Astrocyte of the hippocampus (primary cell): ENCODE measurements around the gene PHC1.
"Not testable (repeated sequence)": the region's sequence is repeated elsewhere in the genome, so short reads cannot be mapped to it uniquely, and the experiment has no call there.

Experiments
- DNase-seq: peaks from one replicate; pipeline ENCODE4 v3.0.0; 2011; ENCODE audit warnings: low read depth, low spot score

PHC1 gene

DNA sequence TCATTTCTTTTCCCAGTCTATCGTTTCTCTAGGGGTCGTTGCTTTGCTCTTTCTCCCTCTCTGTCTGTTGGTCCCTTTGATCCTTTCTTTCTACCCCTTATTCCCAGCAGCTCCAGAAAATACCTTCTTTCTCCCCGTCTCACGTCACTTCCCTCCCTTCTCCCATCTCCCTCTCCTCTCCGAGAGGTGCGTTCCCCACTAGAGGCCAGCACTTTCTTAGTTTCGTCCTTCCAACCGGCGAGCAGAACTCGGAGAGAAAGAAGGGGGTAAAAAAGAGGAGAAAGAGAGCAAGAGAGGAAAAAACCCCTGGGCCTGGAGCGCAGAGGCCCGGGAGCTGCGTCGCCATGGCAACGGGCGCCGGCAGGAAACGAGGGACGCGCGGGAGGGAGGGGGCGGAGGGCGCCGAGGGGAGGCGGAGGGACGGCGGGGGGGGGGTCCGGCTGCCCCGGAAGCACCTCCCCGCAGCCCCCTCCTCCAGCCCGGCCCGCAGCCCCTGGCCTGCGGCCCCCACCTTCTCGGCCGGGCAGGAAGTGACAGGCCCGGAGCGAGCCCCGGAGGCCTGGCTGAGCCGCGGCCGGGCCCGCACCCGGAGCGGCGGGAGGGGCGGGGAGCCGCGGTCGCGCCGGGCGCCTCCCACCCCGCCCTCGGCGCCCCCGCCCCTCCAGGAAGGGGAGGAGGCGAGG is at the start of gene PHC1:
Gene PHC1 (plus strand): TSS at position 477 of the 683 bp plus-strand sequence. CDS start 3,169 bp downstream, outside the sequence.
- DNase-seq = peak; percentile 92

DNA sequence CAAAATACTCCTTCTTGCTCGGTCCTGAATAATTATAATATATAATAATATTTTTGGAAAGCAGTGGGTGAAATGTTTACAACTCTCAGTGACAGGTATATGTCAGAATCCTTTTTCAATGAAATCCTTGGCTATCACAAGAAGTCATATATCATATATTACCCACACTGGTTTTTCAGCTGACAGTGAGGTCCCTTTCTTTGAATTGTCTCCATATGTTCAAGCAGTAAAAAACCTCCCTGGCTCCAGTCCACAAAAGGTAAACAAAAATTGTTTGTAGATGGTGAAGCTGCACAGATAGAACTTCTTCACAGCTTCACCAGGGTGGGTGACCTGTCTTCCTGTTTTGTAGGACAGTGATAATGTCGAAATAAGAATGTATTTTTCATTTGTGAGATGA is 47.9 kb upstream of the PHC1 start:
- no peak for DNase-seq

DNA sequence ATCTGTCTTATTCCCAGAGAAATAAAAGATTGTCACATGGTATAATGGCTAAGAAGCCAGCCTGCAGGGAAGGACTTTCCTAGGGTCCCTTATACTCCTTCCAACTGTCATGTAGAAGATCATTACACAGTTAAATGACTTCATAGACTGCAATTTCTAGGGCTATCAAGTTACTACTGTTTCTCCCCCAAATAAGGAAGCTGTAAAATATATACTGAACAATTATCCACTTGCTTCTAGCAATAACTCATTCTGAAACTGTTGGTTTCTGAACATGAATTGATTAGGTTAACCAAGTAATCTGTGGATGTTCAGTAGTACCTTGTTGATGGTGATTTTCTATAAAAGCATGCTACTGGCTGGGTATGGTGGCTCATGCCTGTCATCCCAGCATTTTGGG is 47.3 kb upstream of the PHC1 start:
- no peak for DNase-seq

DNA sequence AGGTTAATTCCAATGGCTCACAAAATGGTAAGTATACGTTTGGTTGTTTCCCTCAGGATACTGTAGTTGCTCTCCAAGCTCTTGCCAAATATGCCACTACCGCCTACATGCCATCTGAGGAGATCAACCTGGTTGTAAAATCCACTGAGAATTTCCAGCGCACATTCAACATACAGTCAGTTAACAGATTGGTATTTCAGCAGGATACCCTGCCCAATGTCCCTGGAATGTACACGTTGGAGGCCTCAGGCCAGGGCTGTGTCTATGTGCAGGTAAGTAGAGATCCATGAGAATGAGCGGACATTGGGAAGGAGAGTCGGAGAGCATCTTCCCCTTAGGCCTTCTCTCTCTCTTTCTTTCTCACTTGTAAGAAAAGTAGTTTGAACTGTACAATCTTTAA is 46.5 kb upstream of the PHC1 start:
- DNase-seq = no peak

DNA sequence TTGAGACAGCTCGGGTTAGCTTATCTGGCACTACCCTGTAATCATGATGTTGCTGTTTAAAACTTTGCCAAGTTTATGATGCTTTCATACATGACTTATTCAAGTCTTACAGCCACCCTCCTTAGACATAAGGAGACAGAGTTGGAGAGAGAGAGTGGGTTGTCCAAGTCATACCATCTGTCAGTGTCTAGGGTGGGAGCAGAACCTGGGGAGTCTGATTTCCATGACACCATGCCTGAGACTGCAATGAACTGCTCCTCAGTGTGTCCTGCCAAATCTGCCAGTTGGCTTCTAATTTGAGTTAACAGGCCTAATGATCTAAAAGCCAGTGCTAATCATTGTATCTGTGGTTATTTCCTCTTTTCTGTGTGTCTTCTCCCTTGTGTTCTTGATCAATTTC is 43.7 kb upstream of the PHC1 start:
- DNase-seq = no peak

DNA sequence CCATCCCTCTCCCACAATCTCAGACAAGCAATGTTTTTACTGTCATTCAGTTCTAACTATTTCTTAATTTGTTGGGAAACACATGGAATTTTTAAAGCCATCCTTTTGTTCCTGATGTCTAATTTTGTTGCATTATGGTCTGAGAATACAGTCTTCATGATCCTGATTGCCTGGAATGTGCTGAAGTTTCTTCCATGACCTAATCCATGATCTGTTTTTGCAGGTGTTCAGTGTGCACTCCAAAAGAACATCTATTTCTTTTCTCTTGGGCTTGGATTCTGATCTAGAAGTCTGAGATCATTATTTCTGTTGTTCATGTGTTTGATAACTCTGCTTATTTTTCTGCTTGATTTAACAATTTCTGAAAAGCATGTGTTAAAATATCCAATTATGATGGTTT is 43.2 kb upstream of the PHC1 start:
- no peak for DNase-seq

DNA sequence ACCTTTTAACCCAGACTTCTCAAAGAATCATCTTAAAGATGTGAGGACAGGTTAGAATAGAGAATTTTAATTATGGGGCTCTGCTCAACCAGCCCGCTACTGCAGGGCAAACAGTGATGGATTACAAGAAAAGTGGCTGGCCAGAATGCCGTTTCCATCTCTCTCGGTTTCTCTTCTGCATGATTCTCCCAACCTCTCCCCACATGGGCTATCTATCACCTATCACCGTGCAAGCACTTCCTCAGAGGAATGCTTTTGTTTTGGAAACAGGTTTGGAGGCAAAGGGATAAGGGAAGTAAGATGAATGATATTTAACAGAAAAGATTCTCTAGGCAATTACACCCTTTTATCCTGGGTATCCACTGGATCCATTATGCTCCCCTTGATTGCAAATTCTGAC is 37.4 kb upstream of the PHC1 start:
- DNase-seq = no peak

DNA sequence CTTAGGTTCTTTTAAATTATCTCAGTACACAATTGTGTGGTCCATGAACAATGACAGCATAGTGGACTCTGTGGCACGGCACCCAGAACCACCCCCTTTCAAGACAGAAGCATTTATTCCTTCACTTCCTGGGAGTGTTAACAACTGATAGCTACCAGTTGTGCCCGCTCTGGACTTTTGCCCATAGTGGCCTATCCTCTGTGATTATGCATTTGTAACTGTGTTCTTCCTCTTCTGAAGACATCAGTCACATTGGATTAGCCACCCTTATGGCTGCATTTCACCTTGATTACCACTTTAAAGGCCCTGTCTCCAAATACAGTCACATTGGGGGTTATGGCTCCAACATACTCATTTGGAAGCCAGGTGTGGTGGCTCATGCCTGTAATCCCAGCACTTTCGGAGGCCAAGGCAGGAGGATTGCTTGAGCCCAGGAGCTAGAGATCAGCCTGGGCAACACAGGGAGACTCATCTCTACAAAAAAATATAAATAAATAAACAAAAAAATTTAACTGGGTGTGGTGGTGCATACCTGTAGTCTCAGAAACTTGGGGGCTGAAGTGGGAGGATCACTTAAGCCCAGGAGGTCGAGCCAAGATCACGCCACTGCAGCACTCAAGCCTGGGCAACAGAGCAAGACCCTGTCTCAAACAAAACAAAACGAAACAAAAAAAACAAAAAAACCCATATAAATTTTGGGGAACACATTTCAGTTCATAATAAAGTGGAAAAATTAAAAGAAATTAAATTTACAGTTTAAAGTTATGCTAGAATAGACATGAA is 27.6 kb upstream of the PHC1 start:
- no peak for DNase-seq

DNA sequence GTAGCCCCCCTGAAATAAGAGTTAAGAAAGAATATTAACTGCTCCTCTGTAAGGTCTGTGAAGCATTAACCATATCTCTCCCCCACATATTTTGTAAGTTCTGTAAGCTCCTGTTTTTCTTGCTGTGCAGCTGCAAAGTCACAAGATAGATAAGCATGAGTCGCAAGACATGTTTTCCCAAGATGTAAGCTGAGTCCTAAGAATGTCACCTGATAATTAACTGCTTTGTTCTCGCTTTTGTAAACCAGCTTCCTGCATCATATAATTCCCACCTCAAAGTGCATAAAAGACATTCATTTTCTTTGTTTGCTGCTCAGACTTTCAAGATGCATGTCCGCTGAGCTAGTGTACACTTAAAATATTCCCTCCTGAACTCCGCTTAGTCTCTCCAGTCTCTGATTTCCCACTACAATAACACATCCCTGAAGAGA is 27.0 kb upstream of the PHC1 start:
- no peak for DNase-seq

DNA sequence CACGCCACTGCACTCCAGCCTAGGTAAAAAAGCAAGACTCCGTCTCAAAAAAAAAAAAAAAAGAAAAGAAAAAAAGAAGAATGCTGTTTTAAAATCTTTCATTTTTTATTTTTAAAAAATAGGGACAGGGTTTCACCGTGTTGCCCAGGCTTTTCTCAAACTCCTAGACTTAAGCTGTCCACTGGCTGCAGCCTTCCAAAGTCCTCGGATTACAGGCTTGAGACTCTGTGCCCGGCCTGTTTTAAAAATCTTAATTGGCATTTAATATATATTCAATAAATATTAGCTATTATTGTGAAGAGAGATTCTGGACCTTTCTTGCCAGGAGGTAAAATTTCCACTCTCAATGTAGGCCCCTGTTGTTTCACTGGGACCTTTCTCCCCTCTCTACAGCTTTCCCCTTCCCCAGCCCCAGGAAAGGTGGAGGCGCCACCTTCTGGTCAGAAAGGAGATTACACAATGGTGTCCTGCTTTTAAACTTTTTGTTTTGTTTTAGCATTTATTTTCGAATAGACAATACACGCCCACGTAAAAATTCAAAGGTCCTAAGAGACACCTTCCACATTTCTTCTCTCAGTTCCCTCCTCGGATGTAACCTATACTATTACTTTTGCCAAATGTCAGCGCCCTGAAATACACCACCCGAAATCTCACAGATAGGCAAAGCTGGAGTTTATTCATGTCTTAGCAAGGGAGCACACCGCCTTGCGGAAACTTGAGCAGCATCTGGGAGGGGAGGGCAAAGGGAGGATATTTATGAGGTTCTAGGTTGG is 23.8 kb upstream of the PHC1 start:
- DNase-seq = peak; percentile 79

DNA sequence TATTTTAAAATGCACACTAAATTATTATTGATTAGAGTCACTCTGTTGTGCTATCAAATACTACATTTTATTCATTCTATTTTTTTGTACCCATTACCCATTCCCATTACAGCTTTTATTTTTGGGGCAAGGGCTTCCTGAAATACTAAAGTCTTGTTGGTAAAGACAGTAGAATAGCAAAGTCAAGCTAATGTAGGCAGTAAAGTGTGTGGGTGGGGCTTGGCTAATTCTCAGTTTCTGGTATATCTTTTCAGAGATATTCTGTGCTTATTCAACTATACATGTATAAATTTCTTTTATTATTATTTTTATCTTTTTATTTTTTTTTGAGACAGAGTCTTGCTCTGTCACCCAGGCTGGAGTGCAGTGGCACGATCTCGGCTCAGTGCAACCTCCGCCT is 22.3 kb upstream of the PHC1 start:
- DNase-seq = no peak

DNA sequence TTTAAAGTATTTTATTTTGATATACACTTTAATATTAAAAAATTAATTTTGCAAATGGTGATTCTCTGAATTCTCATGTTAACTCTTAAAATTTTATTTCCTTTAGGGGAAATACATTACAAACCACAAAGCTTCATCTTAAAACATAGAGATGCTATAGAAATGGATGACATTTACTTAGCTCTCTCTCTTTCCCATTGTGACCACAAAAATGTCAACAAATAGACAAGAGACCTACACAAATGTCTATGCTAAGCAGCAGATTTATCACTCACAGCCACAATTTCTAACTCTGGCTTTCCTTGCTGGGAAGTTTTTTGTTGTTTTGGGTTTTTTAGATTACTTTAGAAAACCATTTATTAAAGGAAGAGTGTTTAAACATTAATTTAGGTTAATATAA is 19.9 kb upstream of the PHC1 start:
- DNase-seq = no peak

DNA sequence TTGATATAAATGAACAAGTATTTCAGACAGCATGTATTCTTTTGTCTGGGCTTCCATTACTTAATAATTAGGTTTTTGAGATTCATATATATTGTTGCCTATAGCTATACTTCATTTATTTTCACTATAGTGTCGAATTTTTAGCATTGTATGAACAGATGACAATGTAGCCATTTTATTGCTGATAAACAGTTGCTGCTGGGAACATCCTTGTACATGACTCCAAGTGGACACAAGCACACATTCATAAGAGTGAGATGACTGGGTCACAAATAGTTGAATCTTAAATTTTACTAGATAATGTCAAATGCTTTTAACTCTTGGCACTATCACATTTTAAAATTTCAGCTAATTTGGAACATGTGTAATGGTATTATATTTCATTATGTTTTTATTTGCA is 19.3 kb upstream of the PHC1 start:
- DNase-seq = no peak

DNA sequence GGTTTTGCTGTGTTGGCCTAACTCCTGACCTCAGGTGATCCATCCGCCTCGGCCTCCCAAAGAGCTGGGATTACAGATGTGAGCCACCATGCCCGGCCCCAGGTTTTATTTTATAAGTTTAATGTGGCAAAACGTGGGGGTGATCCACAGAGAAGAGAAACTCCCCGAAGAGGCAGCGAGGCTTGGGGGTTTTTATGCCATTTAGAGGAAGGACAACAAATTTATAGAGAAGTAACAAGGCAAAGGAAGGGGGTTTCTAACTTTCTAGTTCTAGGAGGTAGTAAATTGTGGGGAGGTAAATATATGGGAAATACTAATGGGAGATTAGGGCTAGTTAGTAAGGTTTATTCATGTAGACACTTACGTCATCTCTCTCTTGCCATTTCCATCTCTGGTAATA is 17.2 kb upstream of the PHC1 start:
- no peak for DNase-seq

DNA sequence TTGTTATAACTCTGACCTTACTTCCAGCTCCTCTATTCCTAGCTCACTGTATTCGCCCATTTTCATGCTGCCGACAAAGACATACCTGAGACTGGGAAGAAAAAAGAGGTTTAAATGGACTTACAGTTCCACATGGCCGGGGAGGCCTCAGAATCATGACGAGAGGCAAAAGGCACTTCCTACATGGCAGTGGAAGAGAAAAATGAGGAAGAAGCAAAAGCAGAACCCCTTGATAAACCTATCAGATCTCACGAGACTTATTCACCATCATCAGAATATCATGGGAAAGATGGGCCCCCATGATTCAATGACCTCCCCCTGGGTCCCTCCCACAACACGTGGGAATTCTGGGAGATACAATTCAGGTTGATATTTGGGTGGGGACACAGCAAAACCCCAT is 14.5 kb upstream of the PHC1 start:
- no peak for DNase-seq

DNA sequence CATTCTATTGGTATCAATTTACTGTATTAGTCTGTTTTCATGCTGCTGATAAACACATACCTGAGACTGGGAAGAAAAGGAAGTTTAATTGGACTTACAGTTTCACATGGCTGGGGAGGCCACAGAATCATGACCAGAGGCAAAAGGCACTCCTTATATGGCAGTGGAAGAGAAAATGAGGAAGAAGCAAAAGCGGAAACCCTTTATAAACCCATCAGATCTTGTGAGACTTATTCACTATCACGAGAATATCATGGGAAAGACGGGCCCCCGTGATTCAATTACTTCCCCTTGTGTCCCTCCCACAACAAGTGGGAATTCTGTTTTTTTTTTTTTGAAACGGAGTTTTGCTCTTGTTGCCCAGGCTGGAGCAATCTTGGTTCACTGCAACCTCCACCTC is 11.6 kb upstream of the PHC1 start:
- not testable (repeated sequence) for DNase-seq

DNA sequence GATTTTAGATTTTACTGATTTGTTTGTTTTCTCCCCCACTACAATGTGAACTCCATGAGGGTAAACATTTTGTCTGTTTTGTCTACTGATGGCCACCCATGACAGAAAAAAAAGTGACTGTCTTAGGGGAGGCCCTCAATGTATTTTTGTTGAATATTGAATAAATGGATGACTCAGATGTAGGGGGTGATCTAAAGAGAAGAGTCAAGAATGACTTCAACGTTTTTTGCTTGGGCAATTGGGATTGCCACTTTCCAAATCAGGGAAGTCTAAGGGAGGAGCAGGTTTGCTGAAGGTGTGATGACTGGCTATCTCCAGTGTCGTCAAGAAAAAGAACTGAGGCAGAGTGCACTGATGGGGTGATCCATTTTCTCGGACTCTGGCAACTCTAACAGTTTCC is 10.7 kb upstream of the PHC1 start:
- no peak for DNase-seq

DNA sequence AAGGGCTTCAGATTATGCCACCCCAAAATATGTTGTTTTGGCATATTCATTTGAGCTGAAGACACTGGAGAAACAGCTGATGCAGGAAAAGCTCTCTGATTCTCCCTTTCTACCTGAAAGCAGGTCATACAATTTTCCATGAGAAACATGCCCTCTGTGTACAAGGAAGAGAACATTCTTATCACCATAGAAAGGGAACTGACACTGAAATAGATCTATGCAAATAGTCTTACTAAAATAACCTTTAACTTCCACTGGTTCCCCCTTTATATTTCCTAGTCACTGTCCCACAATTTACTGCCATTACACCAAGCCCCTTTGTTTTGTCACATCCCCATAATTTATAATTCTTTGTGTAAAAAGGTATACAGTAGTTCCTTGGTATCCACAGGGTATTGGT is 9.6 kb upstream of the PHC1 start:
- no peak for DNase-seq

DNA sequence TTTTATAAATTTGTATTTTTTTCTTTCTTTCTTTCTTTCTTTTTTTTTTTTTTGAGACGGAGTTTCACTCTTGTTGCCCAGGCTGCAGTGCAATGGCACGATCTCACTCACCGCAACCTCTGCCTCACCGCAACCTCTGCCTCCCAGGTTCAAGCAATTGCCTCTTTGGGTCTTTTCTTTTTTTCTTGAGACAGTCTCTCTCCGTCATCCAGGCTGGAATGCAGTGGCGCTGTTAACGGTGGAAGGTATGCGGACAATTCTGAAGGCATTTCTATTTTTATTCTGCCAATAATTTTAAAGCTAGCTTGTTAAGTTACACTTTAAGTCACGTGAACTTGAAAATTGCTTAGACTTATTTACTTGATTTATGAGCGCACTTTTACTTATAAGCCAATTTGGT is 8.8 kb upstream of the PHC1 start:
- DNase-seq = no peak

DNA sequence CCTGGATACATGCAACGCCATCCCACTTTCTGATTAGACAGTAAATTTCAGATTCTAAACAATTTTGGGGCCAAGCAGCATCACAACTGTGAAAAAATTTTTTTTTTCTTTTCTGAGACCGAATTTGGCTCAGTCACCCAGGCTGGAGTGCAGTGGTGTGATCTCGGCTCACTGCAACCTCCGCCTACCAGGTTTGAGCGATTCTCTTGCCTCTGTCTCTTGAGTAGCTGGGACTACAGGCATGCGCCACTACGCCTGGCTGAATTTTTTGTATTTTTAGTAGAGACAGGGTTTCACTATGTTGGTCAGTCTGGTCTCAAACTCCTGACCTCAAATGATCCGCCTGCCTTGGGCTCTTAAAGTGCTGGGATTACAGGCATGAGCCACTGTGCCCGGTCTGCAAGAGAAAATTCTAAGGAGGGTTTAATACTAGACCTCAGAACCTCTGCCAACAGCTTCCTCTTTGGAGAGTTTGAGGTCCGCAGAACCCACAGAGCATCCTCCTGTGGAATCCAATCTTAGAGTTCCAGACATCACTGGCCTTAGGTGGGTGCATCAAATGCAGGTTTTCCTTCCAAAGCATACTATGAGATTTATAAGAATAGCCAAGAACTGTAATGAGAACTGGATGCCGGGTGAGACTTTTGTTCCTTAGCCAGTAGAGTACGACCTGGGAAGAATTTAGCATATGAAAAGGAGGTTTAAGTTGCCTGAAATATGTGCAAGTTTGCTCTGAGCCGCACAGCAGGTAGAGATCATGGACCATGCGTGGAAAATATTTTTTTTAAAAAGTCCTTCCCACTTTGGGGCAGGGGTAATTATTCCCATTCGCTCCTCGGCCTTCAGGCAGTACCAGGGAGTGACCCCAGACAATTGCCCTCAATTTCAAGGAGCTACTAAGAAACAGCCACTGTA is 7.8 kb upstream of the PHC1 start:
- DNase-seq = no peak

DNA sequence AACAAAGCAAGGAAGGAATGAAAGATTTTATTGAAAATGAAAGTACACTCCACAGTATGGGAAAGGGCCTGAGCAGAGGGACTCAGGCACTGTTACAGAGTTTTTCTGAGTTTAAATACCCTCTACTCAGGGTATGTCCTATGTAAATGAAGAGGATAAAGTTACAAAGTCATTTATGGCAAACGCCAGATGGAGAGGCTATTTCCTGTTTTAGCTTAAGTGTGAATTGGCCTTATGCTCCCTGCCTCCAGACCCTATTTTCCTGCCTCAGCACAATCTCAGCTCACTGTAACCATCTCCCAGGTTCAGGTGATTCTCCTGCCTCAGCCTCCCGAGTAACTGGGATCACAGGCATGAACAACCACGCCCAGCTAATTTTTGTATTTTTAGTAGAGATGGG is 6.8 kb upstream of the PHC1 start:
- no peak for DNase-seq

DNA sequence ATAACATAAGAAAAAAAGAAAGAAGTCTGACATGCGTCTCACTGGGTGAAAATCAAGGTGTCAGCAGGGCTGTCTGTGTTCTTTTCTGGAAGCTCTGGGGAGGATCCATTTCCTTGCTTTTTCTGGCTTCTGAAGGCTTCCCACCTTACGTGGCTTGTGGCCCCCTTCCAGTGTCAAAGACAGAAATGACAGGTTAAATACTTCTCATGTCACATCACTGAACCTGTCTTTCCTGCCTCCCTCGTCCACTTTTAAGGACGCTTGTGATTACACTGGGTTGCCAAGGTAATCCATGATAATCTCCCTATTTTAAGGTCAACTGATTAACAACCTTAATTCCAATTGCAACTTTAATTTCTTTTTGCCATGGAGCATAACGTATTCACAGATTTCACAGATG is 4.6 kb upstream of the PHC1 start:
- DNase-seq = no peak
